Head of caudate nucleus (tissue), 42 donors: ENCODE data around the gene ITFG2.

Experiments
- DNase-seq, 42 donors: peaks; one replicate each; pipeline versions ENCODE4 v3.0.0 to v3.0.0-alpha.2; 2020 to 2021; ENCODE audit warnings: mixed read lengths in 7 of 42
- intact Hi-C: fragments of 100-400 bp; cut with DNase I; formaldehyde crosslinking; loops from one replicate; pipeline ENCODE4 v1.15.0; 2022

ITFG2 gene

DNA sequence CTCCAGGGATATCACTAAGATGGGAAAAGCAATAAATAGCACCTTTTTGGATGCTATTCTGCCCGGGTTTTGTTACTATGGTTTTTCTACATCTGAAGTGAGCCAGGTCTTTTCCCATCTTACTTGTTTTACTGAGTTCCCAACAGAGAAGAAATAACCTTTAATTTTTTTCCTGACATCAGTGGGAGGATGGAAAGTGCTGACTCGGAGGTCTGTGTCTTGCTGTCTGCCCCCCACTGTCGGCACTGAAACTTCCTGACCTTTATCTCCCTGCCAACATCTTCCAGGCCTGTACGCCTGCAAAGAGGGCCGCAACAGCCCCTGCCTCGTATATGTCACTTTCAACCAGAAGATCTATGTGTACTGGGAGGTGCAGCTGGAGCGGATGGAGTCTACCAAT lies 11.0 kb downstream of the ITFG2 start:
- intact Hi-C loops, result no loop called here
- no peak for DNase-seq

DNA sequence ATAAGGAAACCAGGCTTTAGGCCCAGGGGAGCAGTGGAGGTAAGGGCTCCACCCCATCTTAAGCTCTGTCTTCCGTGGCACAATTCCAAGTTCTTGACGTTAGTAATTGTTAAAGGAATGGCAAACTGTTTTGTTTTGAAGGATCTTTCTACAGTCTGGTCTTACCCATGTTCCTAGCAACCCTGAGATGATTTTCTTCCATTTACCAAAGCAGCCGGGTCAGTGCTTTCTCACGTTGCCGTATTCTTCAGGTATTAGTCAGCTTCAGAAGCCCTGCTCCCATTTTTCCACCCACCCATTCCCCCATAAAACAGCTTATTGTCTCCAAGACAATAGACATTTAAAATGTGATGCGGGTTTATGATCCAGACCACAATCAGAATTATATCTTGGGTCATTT lies 12.1 kb downstream of the ITFG2 start:
- no peak for DNase-seq
- intact Hi-C loops, result no loop called here

GRCh38 chr12:2825132-2825531 lies 12.7 kb downstream of the ITFG2 start:
- DNase-seq, result peak in 3 of 42 donors; percentile 15 to 54 (median 48)
- intact Hi-C loops, result no loop called here

DNA sequence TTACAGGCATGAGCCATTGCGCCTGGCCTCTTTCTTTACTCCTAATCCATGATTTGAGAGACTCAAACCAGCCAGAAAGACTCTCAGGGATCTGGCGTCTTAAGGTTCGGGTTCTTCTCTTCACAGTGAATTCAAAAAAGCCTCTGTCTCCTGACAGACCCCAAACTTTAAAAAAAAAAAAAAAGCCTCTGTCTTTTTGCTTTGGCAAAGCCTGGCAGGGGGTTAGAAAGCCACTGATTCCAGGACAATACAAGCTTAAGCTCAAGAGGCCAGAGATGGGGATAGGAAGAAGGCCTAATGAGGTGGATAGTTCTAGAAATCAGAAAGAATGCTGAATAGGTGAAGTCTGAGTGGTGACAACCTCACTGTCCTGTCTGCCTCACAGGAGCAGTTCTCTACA lies 13.6 kb downstream of the ITFG2 start:
- intact Hi-C loops, result no loop called here
- no peak for DNase-seq

DNA sequence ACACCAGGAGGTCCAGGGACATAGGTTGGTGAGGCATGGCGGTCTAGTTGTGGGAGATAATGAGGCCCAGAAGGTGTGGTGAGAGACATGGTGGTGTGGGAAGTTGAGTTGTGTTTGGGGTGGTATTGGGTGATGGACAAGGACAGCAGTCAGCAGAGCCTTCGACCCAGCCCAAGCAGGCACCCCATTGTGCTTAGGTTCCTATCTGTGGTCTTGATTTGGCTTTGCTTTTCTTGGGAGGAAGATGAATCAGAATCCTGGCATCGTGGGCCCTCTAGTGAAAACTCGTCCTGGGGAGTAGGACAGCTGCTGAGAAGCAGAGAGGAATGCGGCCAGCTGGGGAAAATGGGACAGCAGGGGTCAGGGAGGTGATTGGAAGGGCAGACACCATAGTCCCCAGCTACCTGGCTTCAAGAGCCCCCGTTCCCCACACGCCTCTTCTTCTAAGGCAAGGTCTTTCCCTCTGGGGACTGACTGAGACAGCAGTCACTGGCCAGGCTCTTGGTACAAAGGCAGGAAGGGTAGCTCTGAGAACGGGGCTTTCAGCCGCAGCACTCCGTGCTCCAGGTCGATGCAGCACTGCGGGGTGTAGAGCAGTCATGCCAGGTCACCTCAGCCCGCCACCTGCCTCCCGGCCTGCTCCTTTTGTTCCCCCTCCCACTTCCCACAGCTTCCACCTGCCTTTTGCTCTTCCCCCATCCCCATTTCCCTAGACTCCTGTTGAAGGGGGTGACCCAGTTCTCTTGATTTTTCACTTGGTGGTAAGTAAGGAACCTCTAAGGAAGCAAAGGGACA lies 14.4 kb downstream of the ITFG2 start:
- no peak for DNase-seq
- intact Hi-C loops, result no loop called here

GRCh38 chr12:2829275-2829674 lies 16.8 kb downstream of the ITFG2 start:
- intact Hi-C loops, result no loop called here
- DNase-seq, result no peak

- intact Hi-C loops, result no loop called here
- DNase-seq, result no peak
Observed at GRCh38 chr12:2832550-2833127, 20.2 kb downstream of the ITFG2 start.

DNA sequence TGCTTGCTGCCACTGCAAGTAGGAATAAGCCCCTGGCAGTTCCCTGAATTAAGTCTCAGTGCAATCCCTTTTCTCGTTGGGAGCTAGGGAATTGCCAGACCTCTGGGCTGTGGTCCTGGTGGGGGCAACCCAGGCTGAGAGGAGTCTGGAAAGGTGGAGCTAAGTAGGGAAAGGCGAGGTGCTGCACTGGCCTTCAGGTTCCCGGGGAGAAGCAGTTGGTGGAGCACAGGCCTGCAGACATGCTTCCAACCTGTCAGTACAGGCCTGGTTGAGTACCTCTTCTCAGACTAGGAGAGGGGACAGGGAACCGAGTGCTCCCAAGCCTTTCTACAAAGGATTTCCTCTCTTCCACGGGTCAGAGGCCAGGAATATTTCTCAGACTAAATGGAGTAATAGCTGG lies 20.9 kb downstream of the ITFG2 start:
- DNase-seq, result peak in 2 of 42 donors; percentile 11 to 17

GRCh38 chr12:2833810-2834209 lies 21.3 kb downstream of the ITFG2 start:
- intact Hi-C loops, result no loop called here
- DNase-seq, result peak in 41 of 42 donors; percentile 8 to 76 (median 51)

More for the DNA sequence above, 20.9 kb downstream of the ITFG2 start:
- intact Hi-C loops, result no loop called here

- intact Hi-C loops, result no loop called here
- peak; percentile 62 to 90 (median 78) for DNase-seq
Observed at GRCh38 chr12:2834581-2835491, 22.4 kb downstream of the ITFG2 start, which contains the start of gene NRIP2. TSS of gene NRIP2 (minus strand) at chr12:2835035. CDS start at chr12:2834983, 52 bp downstream.

- intact Hi-C loops, result no loop called here
- DNase-seq, result no peak
Observed at GRCh38 chr12:2835691-2836403, 23.4 kb downstream of the ITFG2 start.

- DNase-seq, result no peak
- intact Hi-C loops, result no loop called here
Observed at GRCh38 chr12:2836574-2836973, 24.1 kb downstream of the ITFG2 start.

GRCh38 chr12:2841056-2841650 lies 28.7 kb downstream of the ITFG2 start:
- peak in 9 of 42 donors; percentile 12 to 60 (median 22) for DNase-seq
- intact Hi-C loops, result no loop called here

- intact Hi-C loops, result no loop called here
- no peak for DNase-seq
Observed at GRCh38 chr12:2842948-2843347, 30.5 kb downstream of the ITFG2 start.

- DNase-seq, result no peak
- intact Hi-C loops, result no loop called here
Observed at GRCh38 chr12:2844786-2845185, 32.3 kb downstream of the ITFG2 start.

GRCh38 chr12:2845280-2845679 lies 32.8 kb downstream of the ITFG2 start:
- intact Hi-C loops, result no loop called here
- no peak for DNase-seq

- intact Hi-C loops, result loop anchor here (10.0 kb wide), 1 partner anchor 183 kb away; no protein-coding TSS in a partner anchor
- DNase-seq, result no peak
Observed at GRCh38 chr12:2851931-2852330, 39.5 kb downstream of the ITFG2 start.

GRCh38 chr12:2853626-2854025 lies 41.2 kb downstream of the ITFG2 start:
- DNase-seq, result peak; percentile 66 to 95 (median 87)

More at GRCh38 chr12:2853626-2854025, 41.2 kb downstream of the ITFG2 start:
- intact Hi-C loops, result loop anchor here (10.0 kb wide), 1 partner anchor 181 kb away; no protein-coding TSS in a partner anchor
